Measurements from ENCODE around the gene PDE1A. TPM values are rescaled to one million over a fixed set of nuclear protein-coding genes. Genes with fewer than 3 reads are reported as not detected.

The PDE1A gene
- total and polyA plus RNA-seq, 2 experiments from 2014 or later = 1.0 to 4.7 TPM

GRCh38 chr2:182299632-182300031 lies 127.2 kb downstream of the PDE1A start:
- no peak overlapping the region for H3K4me2 ChIP-seq
- H3K4me1 ChIP-seq (ENCODE audit: insufficient read depth) = no peaks in the 10 kb centered on the region
- H3K79me2 ChIP-seq = no peaks in the 10 kb centered on the region
- no peaks in the 10 kb centered on the region for H3K27me3 ChIP-seq
- no peaks in the 10 kb centered on the region for H3K9me2 ChIP-seq (replicated peaks; ENCODE audit: insufficient read depth)
- no peaks in the 10 kb centered on the region for H3K36me3 ChIP-seq (replicated peaks; ENCODE audit: insufficient read depth, low read depth)
- no peak overlapping the region for H3K4me3 ChIP-seq
- H4K20me1 ChIP-seq (ENCODE audit: insufficient read depth, poor library complexity, severe bottlenecking) = no peaks in the 10 kb centered on the region
- H2AFZ ChIP-seq = no peak overlapping the region
- no peak for DNase-seq (ENCODE audit: low spot score)
- WGBS (ENCODE audit: low lambda C conversion rate, missing lambda C conversion rate) = 95% methylated on average over 3 of the region's 3 CpGs
- H3K9me3 ChIP-seq (ENCODE audit: low read depth) = no peaks in the 10 kb centered on the region
- no peak for TF ChIP-seq EZH2 (IDR thresholded peaks at IDR 0.05; ENCODE audit: borderline replicate concordance)
- TF ChIP-seq EZH2phosphoT487 (IDR thresholded peaks at IDR 0.05; ENCODE audit: low read depth, severe bottlenecking, unreplicated experiment) = no peak
- TF ChIP-seq CTCF (IDR thresholded peaks at IDR 0.05; ENCODE audit: poor library complexity) = no peak
- no peak overlapping the region for H3K27ac ChIP-seq

- no peak for DNase-seq (ENCODE audit: low spot score)
- 84% methylated on average over 4 of the region's 4 CpGs for WGBS (ENCODE audit: low lambda C conversion rate, missing lambda C conversion rate)
- Histone ChIP-seq H3K27ac (no peak overlapping the region), H3K4me2 (no peak overlapping the region), H2AFZ (no peak overlapping the region), H3K4me3 (no peak overlapping the region), H3K27me3 (no peaks in the 10 kb centered on the region), H4K20me1 (ENCODE audit: insufficient read depth, poor library complexity, severe bottlenecking) (no peaks in the 10 kb centered on the region), H3K9me3 (ENCODE audit: low read depth) (no peaks in the 10 kb centered on the region), H3K36me3 (replicated peaks; ENCODE audit: insufficient read depth, low read depth) (no peaks in the 10 kb centered on the region), H3K4me1 (ENCODE audit: insufficient read depth) (no peaks in the 10 kb centered on the region), H3K79me2 (no peaks in the 10 kb centered on the region), H3K9me2 (replicated peaks; ENCODE audit: insufficient read depth) (no peaks in the 10 kb centered on the region)
- TF ChIP-seq EZH2phosphoT487 (IDR thresholded peaks at IDR 0.05; ENCODE audit: low read depth, severe bottlenecking, unreplicated experiment) (no peak), CTCF (IDR thresholded peaks at IDR 0.05; ENCODE audit: poor library complexity) (no peak), EZH2 (IDR thresholded peaks at IDR 0.05; ENCODE audit: borderline replicate concordance) (no peak)
These were observed 128.4 kb downstream of the PDE1A start for GRCh38 chr2:182298456-182298855.

- no peak overlapping the region for H3K27ac ChIP-seq
- WGBS (ENCODE audit: low lambda C conversion rate, missing lambda C conversion rate) = 38% methylated on average over 1 of the region's 1 CpG
- H3K36me3 ChIP-seq (replicated peaks; ENCODE audit: insufficient read depth, low read depth) = no peaks in the 10 kb centered on the region
- H3K4me2 ChIP-seq = no peak overlapping the region
- H3K27me3 ChIP-seq = no peaks in the 10 kb centered on the region
- H3K9me3 ChIP-seq (ENCODE audit: low read depth) = no peaks in the 10 kb centered on the region
- H3K4me1 ChIP-seq (ENCODE audit: insufficient read depth) = no peaks in the 10 kb centered on the region
- no peak overlapping the region for H3K4me3 ChIP-seq
- TF ChIP-seq CTCF (IDR thresholded peaks at IDR 0.05; ENCODE audit: poor library complexity) = no peak
- no peak for TF ChIP-seq EZH2 (IDR thresholded peaks at IDR 0.05; ENCODE audit: borderline replicate concordance)
- no peak for TF ChIP-seq EZH2phosphoT487 (IDR thresholded peaks at IDR 0.05; ENCODE audit: low read depth, severe bottlenecking, unreplicated experiment)
- DNase-seq (ENCODE audit: low spot score) = no peak
- H2AFZ ChIP-seq = no peak overlapping the region
- no peaks in the 10 kb centered on the region for H3K79me2 ChIP-seq
- H3K9me2 ChIP-seq (replicated peaks; ENCODE audit: insufficient read depth) = no peaks in the 10 kb centered on the region
- H4K20me1 ChIP-seq (ENCODE audit: insufficient read depth, poor library complexity, severe bottlenecking) = no peaks in the 10 kb centered on the region
These were observed 135.5 kb downstream of the PDE1A start for GRCh38 chr2:182291296-182291695.

GRCh38 chr2:182283512-182283911 lies 143.3 kb downstream of the PDE1A start:
- H3K27ac ChIP-seq = no peak overlapping the region
- H3K27me3 ChIP-seq = no peaks in the 10 kb centered on the region
- H4K20me1 ChIP-seq (ENCODE audit: insufficient read depth, poor library complexity, severe bottlenecking) = no peaks in the 10 kb centered on the region
- H2AFZ ChIP-seq = no peak overlapping the region
- no peaks in the 10 kb centered on the region for H3K4me1 ChIP-seq (ENCODE audit: insufficient read depth)
- WGBS (ENCODE audit: low lambda C conversion rate, missing lambda C conversion rate) = 74% methylated on average over 3 of the region's 3 CpGs
- H3K9me2 ChIP-seq (replicated peaks; ENCODE audit: insufficient read depth) = no peaks in the 10 kb centered on the region
- no peak for DNase-seq (ENCODE audit: low spot score)
- no peaks in the 10 kb centered on the region for H3K79me2 ChIP-seq
- no peak for TF ChIP-seq EZH2 (IDR thresholded peaks at IDR 0.05; ENCODE audit: borderline replicate concordance)
- TF ChIP-seq EZH2phosphoT487 (IDR thresholded peaks at IDR 0.05; ENCODE audit: low read depth, severe bottlenecking, unreplicated experiment) = no peak
- TF ChIP-seq CTCF (IDR thresholded peaks at IDR 0.05; ENCODE audit: poor library complexity) = no peak
- no peak overlapping the region for H3K4me2 ChIP-seq
- H3K4me3 ChIP-seq = no peak overlapping the region
- H3K36me3 ChIP-seq (replicated peaks; ENCODE audit: insufficient read depth, low read depth) = no peaks in the 10 kb centered on the region
- H3K9me3 ChIP-seq (ENCODE audit: low read depth) = no peaks in the 10 kb centered on the region
